Erythroblast (primary cell): ENCODE data around the gene USP17L25.
"Not testable (repeated sequence)": the region's sequence is repeated elsewhere in the genome, so short reads cannot be mapped to it uniquely, and the experiment has no call there.

Experiments
- GATA1 ChIP-seq: IDR thresholded peaks from 2 replicates; pipeline ENCODE4 v1.6.1; 2011; ENCODE audit warnings: low read depth, mild to moderate bottlenecking, control low read depth, low read length, moderate library complexity
- POLR2A ChIP-seq: IDR thresholded peaks from 2 replicates; pipeline ENCODE4 v1.6.1; 2011; ENCODE audit warnings: mild to moderate bottlenecking, low read length

GRCh38 chr4:9350866-9351265 lies 21.2 kb downstream of the USP17L25 start:
- not testable (repeated sequence) for TF ChIP-seq POLR2A, GATA1
